ENCODE measurements around the gene S100A11. TPM values are rescaled to one million over a fixed set of nuclear protein-coding genes. Genes with fewer than 3 reads are reported as not detected.
"Not testable (repeated sequence)": the region's sequence is repeated elsewhere in the genome, so short reads cannot be mapped to it uniquely, and the experiment has no call there.

Gene S100A11
- 100 to 1,000 TPM; 120 to 368 (median 160) TPM for total RNA-seq

DNA sequence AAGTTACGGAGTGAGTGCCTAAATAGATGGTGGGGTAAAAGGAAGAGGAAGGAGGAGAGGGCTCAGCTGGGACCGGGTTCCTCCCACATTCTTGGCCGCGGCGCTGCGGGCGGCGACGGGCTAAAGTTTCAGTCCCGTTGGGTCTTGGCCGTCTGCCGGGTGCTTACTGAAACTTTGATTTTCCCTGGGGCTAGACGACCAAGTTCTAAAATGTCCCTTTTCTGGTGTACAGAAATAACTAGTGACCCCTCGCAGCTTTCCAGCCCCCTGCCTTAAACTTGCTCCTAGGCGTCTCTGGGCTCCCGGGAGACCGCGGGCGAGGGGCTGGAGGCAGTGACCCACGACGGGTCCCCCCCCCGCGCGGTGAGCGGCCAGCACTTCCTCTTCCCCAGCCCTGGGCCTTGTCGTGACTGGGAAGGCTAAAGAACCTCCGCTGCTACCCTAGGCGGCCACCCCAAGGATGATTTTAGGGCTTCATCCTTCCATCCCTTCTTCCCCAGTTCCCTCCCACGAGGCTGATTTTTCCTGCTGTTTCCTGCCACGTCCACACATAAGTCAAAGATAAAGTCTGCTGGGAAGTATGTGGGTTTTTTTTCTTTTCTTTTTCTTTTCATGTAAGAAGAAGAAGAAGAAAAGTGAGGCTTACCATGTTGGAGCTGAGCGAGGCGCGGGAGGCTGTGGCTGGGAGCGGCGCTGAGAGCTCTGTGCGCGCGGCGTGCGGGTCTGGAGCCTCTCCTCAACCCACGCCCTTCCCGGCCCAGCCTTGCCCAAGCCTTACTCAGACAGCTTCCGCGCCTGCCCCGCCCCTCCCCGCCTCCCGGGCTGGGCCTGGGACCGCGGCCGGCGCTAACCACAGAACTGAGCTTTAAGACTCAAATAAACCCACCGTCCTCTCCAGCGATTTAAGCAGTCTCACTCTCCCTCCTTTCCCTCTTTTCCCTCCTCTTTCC, at the start of gene S100A11:
Gene S100A11 (minus strand): TSS at position 738 of the 950 bp plus-strand sequence. CDS start 89 bp downstream, at position 649.
- DNase-seq, result peak; percentile 89 to 91
- Histone ChIP-seq H3K9me3 (no peaks in the 10 kb centered on the region), H3K4me3 (replicated peaks in 1 of 3) (peak within 1 kb of the TSS; percentile 43 to 62 (median 62)), H3K36me3 (peaks cover 15 to 21% of the 10 kb centered on the region in 2 donors), H3K4me1 (peaks cover 16 to 31% of the 10 kb centered on the region in 2 donors), H3K27ac (peak within 1 kb of the TSS; percentile 78 to 88 (median 80)), H3K27me3 (no peaks in the 10 kb centered on the region)
- no peak for TF ChIP-seq CTCF (IDR thresholded peaks at IDR 0.05)
- TF ChIP-seq POLR2A (IDR thresholded peaks at IDR 0.05), result peak; percentile 90 to 94
- intact Hi-C loops (cut with DNase I), result no loop called here
- 1% methylated on average over 53 of the region's 53 CpGs for WGBS, 2 donors

DNA sequence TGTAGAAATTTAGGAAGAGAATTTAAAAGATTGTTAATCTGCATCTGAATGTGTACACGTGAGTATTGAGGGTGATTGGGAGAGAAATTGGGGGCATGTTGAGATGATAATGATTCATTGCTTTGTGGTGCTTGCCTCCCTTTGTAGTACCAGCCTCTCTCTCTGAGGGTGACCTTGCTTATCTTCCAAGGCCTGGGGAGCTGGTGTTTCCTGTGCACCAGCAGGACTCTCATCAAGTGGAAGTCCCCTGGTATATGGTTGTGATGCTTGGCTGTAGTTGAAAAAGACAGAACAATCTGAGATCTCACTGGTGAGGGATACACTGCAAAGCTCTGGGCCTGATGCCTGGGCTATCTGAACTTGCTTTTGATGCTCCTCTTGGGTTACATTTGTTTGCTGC, 48.0 kb upstream of the S100A11 start:
- intact Hi-C loops (cut with DNase I), result no loop called here
- DNase-seq, result no peak
- 62 to 88% methylated on average over 1 of the region's 1 CpG for WGBS, 2 donors
- H3K4me3 ChIP-seq (replicated peaks in 1 of 3), result no peak overlapping the region
- no peaks in the 10 kb centered on the region for H3K4me1 ChIP-seq
- no peaks in the 10 kb centered on the region for H3K36me3 ChIP-seq
- no peaks in the 10 kb centered on the region for H3K27me3 ChIP-seq
- no peaks in the 10 kb centered on the region for H3K9me3 ChIP-seq
- no peak for TF ChIP-seq CTCF (IDR thresholded peaks at IDR 0.05)
- TF ChIP-seq POLR2A (IDR thresholded peaks at IDR 0.05), result no peak
- H3K27ac ChIP-seq, result no peak overlapping the region

GRCh38 chr1:152081026-152081425, 44.2 kb upstream of the S100A11 start:
- WGBS, 2 donors, result 91 to 94% methylated on average over 5 to 10 of the region's 17 CpGs
- H3K4me3 ChIP-seq (replicated peaks in 1 of 3); H3K27ac ChIP-seq; H3K36me3 ChIP-seq; DNase-seq; H3K27me3 ChIP-seq; intact Hi-C loops (cut with DNase I); H3K4me1 ChIP-seq; H3K9me3 ChIP-seq: not testable (repeated sequence)

DNA sequence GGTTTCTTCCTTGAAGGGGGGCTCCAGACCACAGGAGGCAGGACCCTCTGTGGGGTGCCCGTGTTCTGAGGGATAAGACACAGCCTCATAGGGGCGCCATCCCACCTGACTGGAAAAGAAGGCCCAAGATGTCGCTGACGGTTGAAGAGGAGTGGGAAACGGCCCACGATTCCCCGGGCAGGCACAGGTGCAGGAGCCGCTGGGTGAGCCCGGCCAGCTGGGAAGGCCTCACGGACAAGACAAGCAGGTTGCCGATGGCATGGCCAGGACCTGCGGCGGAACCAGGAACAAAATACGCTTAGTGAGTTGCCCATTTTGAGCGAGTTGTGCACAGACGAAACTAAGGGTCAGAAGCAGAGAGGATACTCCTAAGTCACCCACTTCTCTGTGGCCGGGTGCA, 43.7 kb upstream of the S100A11 start:
- H3K36me3 ChIP-seq; H3K27ac ChIP-seq; H3K4me1 ChIP-seq; intact Hi-C loops (cut with DNase I); DNase-seq; H3K4me3 ChIP-seq (replicated peaks in 1 of 3); H3K9me3 ChIP-seq; H3K27me3 ChIP-seq: not testable (repeated sequence)
- 92% methylated on average over 17 of the region's 17 CpGs for WGBS, 2 donors

- DNase-seq, result no peak
- Histone ChIP-seq H3K27me3 (no peaks in the 10 kb centered on the region), H3K27ac (no peak overlapping the region), H3K4me1 (no peaks in the 10 kb centered on the region), H3K36me3 (no peaks in the 10 kb centered on the region), H3K9me3 (no peaks in the 10 kb centered on the region), H3K4me3 (replicated peaks in 1 of 3) (no peak overlapping the region)
- TF ChIP-seq POLR2A (IDR thresholded peaks at IDR 0.05) (no peak), CTCF (IDR thresholded peaks at IDR 0.05) (no peak)
- 84 to 87% methylated on average over 12 to 16 of the region's 24 CpGs for WGBS, 2 donors
- intact Hi-C loops (cut with DNase I), result no loop called here
Measured at GRCh38 chr1:152078831-152079441, 42.1 kb upstream of the S100A11 start.

DNA sequence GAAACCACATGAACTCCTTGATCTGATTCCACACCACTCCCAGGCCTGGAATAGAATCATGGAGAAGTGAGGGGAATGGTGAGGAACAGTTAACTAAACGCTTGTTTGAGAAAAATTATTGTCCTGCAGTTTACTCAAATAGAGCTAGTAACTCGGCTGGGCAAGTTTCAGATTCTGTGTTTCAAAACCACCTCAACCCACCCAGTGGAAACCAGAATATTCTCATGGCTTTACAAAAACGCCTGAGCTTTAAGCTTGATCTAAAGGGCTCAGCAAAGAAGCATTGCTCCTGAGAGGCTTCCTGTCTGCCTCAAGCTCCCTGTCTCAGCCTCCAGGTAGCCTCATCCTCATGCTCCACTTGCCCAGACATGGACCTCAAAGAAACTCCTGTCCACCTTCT, 35.5 kb upstream of the S100A11 start:
- no peak for DNase-seq
- Histone ChIP-seq H3K27me3 (no peaks in the 10 kb centered on the region), H3K36me3 (no peaks in the 10 kb centered on the region), H3K9me3 (no peaks in the 10 kb centered on the region), H3K4me3 (replicated peaks in 1 of 3) (no peak overlapping the region), H3K4me1 (no peaks in the 10 kb centered on the region), H3K27ac (no peak overlapping the region)
- TF ChIP-seq CTCF (IDR thresholded peaks at IDR 0.05) (no peak), POLR2A (IDR thresholded peaks at IDR 0.05) (no peak)
- intact Hi-C loops (cut with DNase I), result no loop called here
- 84 to 96% methylated on average over 3 of the region's 3 CpGs for WGBS, 2 donors
